ENCODE measurements around the gene ARAP1.

DNA sequence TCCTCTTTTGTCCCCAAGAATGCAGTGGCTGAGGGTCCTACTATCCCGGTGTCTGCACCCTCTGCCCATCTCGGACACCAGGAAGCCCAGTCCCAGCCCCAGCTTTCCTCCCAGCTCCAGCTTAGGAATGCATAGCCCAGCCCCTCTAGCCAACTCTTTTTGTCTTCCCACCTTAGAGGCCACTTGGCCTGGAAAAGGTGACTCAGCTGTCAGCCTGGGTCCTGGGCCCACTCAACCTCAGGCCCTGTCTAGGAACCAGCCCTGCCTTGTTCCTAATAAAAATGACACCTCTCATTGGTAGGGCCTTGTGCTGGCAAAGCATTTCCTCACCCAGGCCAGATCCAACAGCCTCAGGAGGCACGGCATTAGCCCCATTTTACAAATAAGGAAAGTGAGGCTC lies 106.2 kb downstream of the ARAP1 start:
- TF ChIP-seq, protein P1, sequence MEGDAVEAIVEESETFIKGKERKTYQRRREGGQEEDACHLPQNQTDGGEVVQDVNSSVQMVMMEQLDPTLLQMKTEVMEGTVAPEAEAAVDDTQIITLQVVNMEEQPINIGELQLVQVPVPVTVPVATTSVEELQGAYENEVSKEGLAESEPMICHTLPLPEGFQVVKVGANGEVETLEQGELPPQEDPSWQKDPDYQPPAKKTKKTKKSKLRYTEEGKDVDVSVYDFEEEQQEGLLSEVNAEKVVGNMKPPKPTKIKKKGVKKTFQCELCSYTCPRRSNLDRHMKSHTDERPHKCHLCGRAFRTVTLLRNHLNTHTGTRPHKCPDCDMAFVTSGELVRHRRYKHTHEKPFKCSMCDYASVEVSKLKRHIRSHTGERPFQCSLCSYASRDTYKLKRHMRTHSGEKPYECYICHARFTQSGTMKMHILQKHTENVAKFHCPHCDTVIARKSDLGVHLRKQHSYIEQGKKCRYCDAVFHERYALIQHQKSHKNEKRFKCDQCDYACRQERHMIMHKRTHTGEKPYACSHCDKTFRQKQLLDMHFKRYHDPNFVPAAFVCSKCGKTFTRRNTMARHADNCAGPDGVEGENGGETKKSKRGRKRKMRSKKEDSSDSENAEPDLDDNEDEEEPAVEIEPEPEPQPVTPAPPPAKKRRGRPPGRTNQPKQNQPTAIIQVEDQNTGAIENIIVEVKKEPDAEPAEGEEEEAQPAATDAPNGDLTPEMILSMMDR (IDR thresholded peaks at IDR 0.05; ENCODE audit: low read depth, low read length): no peak
- TF ChIP-seq POLR2A (IDR thresholded peaks at IDR 0.05; ENCODE audit: extremely low read depth, insufficient read length): no peak
